Neural cell (in vitro differentiated cells): ENCODE measurements around the gene SDK2. TPM values are rescaled to one million over a fixed set of nuclear protein-coding genes. Genes with fewer than 3 reads are reported as not detected.

Source experiments
- H2AFZ ChIP-seq: fragments of 200-600, 300-800 bp; sonication (generic), shearing (Covaris generic); 2 replicates; pipeline ENCODE4 v1.6.0; 2014; ENCODE audit warnings: low read depth, mild to moderate bottlenecking, antibody characterized with exemption, low read length, moderate library complexity
- H3F3A ChIP-seq: fragments of 200-600 bp; shearing (Covaris generic); 2 replicates; pipeline ENCODE4 v1.6.1; 2016; ENCODE audit warnings: mild to moderate bottlenecking, moderate library complexity, mixed read lengths, antibody characterized with exemption, low read length; ENCODE audit not compliant: insufficient read depth, poor library complexity, severe bottlenecking
- H3K27ac ChIP-seq: fragments of 200-600, 300-800 bp; sonication (generic), shearing (Covaris generic); 2 replicates; pipeline ENCODE4 v1.5.1; 2014; ENCODE audit warnings: mild to moderate bottlenecking, low read length, moderate library complexity
- H3K27me3 ChIP-seq: fragments of 300-800, 200-600 bp; sonication (generic), shearing (Covaris generic); 2 replicates; pipeline ENCODE4 v1.6.0; 2014; ENCODE audit warnings: mild to moderate bottlenecking, low read depth, low read length, moderate library complexity; ENCODE audit not compliant: insufficient read depth
- H3K36me3 ChIP-seq: fragments of 300-800, 200-600 bp; sonication (generic), shearing (Covaris generic); 2 replicates; pipeline ENCODE4 v1.5.1; 2014; ENCODE audit warnings: mild to moderate bottlenecking, antibody characterized with exemption, low read length, moderate library complexity; ENCODE audit not compliant: insufficient read depth
- H3K4me2 ChIP-seq: fragments of 300-800, 200-600 bp; sonication (generic), shearing (Covaris generic); 2 replicates; pipeline ENCODE4 v1.6.0; 2014; ENCODE audit warnings: mild to moderate bottlenecking, low read length
- H3K4me3 ChIP-seq: fragments of 300-800, 200-600 bp; sonication (generic), shearing (Covaris generic); 2 replicates; pipeline ENCODE4 v1.5.1; 2014; ENCODE audit warnings: mild to moderate bottlenecking, low read length, moderate library complexity
- H3K79me2 ChIP-seq: fragments of 200-600 bp; shearing (Covaris generic); replicated peaks from 2 replicates; pipeline ENCODE4 v1.6.0; 2014; ENCODE audit warnings: mild to moderate bottlenecking, low read length, moderate library complexity; ENCODE audit not compliant: insufficient read depth
- H3K9ac ChIP-seq: fragments of 300-800, 200-600 bp; sonication (generic), shearing (Covaris generic); 2 replicates; pipeline ENCODE4 v1.6.1; 2016; ENCODE audit warnings: mild to moderate bottlenecking, low read length, mixed read lengths
- H3K9me2 ChIP-seq: fragments of 200-600 bp; shearing (Covaris generic); 2 replicates; pipeline ENCODE4 v1.6.1; 2016; ENCODE audit warnings: mild to moderate bottlenecking, low read length, mixed read lengths; ENCODE audit not compliant: insufficient read depth
- H3K9me3 ChIP-seq: fragments of 200-600, 300-800 bp; sonication (generic), shearing (Covaris generic); 2 replicates; pipeline ENCODE4 v1.6.1; 2016; ENCODE audit warnings: mild to moderate bottlenecking, mixed run types, low read length, moderate library complexity, mixed read lengths
- H4K20me1 ChIP-seq: fragments of 200-600 bp; shearing (Covaris generic); 2 replicates; pipeline ENCODE4 v1.6.1; 2016; ENCODE audit warnings: mild to moderate bottlenecking, mixed run types; ENCODE audit not compliant: insufficient read depth
- CTCF ChIP-seq: fragments of 450-650 bp; IDR thresholded peaks from 2 replicates; pipeline ENCODE4 v1.5.1; 2014; ENCODE audit warnings: antibody characterized with exemption, mild to moderate bottlenecking, moderate library complexity; ENCODE audit not compliant: poor library complexity, severe bottlenecking
- EP300 ChIP-seq: fragments of 450-650 bp; conservative IDR thresholded peaks from 2 replicates; pipeline ENCODE4 v1.6.1; 2014; ENCODE audit warnings: antibody characterized with exemption, mild to moderate bottlenecking, moderate library complexity; ENCODE audit not compliant: poor library complexity, severe bottlenecking
- EZH2 ChIP-seq: fragments of 200-600, 300-800 bp; shearing (Covaris generic), sonication (generic); IDR thresholded peaks from 2 replicates; pipeline ENCODE4 v1.6.1; 2014; ENCODE audit warnings: antibody characterized with exemption, low read length, borderline replicate concordance, mild to moderate bottlenecking; ENCODE audit not compliant: insufficient read depth, poor library complexity, severe bottlenecking
- MXI1 ChIP-seq: fragments of 450-650 bp; conservative IDR thresholded peaks from 2 replicates; pipeline ENCODE4 v1.6.1; 2014; ENCODE audit warnings: antibody characterized with exemption, mild to moderate bottlenecking; ENCODE audit not compliant: poor library complexity, severe bottlenecking
- POLR2AphosphoS5 ChIP-seq: IDR thresholded peaks from 2 replicates; pipeline ENCODE4 v1.6.1; 2012
- RAD21 ChIP-seq: fragments of 450-650 bp; conservative IDR thresholded peaks from 2 replicates; pipeline ENCODE4 v1.6.1; 2014; ENCODE audit warnings: antibody characterized with exemption, mild to moderate bottlenecking, moderate library complexity
- SMC3 ChIP-seq: fragments of 450-650 bp; conservative IDR thresholded peaks from 2 replicates; pipeline ENCODE4 v1.6.1; 2014; ENCODE audit warnings: antibody characterized with exemption, mild to moderate bottlenecking, moderate library complexity; ENCODE audit not compliant: poor library complexity
- TAF1 ChIP-seq: IDR thresholded peaks from 2 replicates; pipeline ENCODE4 v1.6.1; 2012; ENCODE audit warnings: low read depth
- polyA plus RNA-seq: library from polyadenylated mRNA; depleted of rRNA; stranded (reverse); fragments of >200 nt; gene quantifications from 2 replicates; pipeline ENCODE4 v1.2.3, GENCODE V29; 2014
- TF ChIP-seq, protein P1 (sequence below): IDR thresholded peaks from 2 replicates; pipeline ENCODE4 v1.6.1; 2012; ENCODE audit warnings: borderline replicate concordance

SDK2 gene
- polyA plus RNA-seq, 1 donor from 2014 or later = 0.73 TPM

DNA sequence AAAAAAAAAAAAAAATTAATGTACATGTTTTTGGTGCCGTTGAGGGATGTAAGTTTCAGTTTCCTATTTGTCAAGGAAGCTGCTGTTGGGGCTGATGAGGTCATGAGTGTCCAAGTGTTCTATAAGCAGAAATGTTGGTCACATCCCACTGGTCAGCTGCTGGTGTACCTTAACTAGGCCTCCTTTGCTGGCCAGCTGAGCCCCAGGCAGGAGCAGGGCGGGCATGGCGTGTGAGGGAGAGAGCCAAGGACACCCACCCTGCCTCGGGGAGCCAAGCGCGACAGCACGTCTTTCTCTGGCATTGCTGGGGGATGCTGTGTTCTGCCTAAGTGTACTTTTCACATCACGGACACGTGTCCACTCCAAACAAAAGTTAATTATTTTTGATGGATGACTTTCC lies 224.4 kb downstream of the SDK2 start:
- Histone ChIP-seq H3F3A (no peaks in the 10 kb centered on the region), H3K4me2 (no peak overlapping the region), H3K36me3 (no peaks in the 10 kb centered on the region), H3K27me3 (no peaks in the 10 kb centered on the region), H3K4me3 (no peak overlapping the region), H3K9ac (no peak overlapping the region), H3K9me2 (no peaks in the 10 kb centered on the region), H3K9me3 (no peaks in the 10 kb centered on the region), H3K27ac (no peak overlapping the region), H3K79me2 (no peaks in the 10 kb centered on the region), H2AFZ (no peak overlapping the region), H4K20me1 (no peaks in the 10 kb centered on the region)
- no peak for TF ChIP-seq POLR2AphosphoS5
- TF ChIP-seq EP300 = no peak
- TF ChIP-seq, protein P1, sequence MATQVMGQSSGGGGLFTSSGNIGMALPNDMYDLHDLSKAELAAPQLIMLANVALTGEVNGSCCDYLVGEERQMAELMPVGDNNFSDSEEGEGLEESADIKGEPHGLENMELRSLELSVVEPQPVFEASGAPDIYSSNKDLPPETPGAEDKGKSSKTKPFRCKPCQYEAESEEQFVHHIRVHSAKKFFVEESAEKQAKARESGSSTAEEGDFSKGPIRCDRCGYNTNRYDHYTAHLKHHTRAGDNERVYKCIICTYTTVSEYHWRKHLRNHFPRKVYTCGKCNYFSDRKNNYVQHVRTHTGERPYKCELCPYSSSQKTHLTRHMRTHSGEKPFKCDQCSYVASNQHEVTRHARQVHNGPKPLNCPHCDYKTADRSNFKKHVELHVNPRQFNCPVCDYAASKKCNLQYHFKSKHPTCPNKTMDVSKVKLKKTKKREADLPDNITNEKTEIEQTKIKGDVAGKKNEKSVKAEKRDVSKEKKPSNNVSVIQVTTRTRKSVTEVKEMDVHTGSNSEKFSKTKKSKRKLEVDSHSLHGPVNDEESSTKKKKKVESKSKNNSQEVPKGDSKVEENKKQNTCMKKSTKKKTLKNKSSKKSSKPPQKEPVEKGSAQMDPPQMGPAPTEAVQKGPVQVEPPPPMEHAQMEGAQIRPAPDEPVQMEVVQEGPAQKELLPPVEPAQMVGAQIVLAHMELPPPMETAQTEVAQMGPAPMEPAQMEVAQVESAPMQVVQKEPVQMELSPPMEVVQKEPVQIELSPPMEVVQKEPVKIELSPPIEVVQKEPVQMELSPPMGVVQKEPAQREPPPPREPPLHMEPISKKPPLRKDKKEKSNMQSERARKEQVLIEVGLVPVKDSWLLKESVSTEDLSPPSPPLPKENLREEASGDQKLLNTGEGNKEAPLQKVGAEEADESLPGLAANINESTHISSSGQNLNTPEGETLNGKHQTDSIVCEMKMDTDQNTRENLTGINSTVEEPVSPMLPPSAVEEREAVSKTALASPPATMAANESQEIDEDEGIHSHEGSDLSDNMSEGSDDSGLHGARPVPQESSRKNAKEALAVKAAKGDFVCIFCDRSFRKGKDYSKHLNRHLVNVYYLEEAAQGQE = no peak
- TF ChIP-seq EZH2 = no peak
- TF ChIP-seq CTCF = no peak
- no peak for TF ChIP-seq SMC3
- no peak for TF ChIP-seq RAD21
- no peak for TF ChIP-seq TAF1
- TF ChIP-seq MXI1 = no peak

DNA sequence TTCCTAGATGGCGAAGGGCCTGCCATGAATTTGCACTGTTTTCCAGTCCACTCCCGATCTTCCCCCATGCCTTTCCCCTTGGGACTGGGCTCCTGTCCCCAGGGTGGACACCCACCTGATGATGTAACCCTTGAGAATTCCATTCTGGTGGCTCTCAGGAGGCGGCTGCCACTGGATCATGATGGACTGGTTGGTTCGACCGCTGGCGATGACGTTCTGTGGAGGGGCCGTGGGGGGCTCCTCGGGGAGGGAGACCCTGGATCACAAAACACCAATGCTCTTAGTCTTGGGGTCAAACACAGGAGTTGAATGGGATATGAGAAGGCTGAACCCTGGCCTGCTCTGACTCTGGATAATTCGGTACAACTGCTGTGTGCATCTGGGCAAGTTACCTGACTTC lies 225.2 kb downstream of the SDK2 start:
- H3K27ac ChIP-seq = no peak overlapping the region
- no peaks in the 10 kb centered on the region for H3K9me2 ChIP-seq
- TF ChIP-seq TAF1 (no peak), POLR2AphosphoS5 (no peak), RAD21 (no peak), SMC3 (no peak), MXI1 (no peak), CTCF (no peak), EZH2 (no peak), EP300 (no peak)
- TF ChIP-seq, protein P1 = no peak
- no peaks in the 10 kb centered on the region for H3F3A ChIP-seq
- no peak overlapping the region for H3K9ac ChIP-seq
- H3K27me3 ChIP-seq = no peaks in the 10 kb centered on the region
- no peaks in the 10 kb centered on the region for H3K9me3 ChIP-seq
- H3K4me2 ChIP-seq = no peak overlapping the region
- H3K36me3 ChIP-seq = no peaks in the 10 kb centered on the region
- H3K79me2 ChIP-seq = no peaks in the 10 kb centered on the region
- H3K4me3 ChIP-seq = no peak overlapping the region
- H2AFZ ChIP-seq = no peak overlapping the region
- H4K20me1 ChIP-seq = no peaks in the 10 kb centered on the region
